Endothelial cell (in vitro differentiated cells): ENCODE results near the gene NOL4L. TPM values are rescaled to one million over a fixed set of nuclear protein-coding genes. Genes with fewer than 3 reads are reported as not detected.

Source experiments
- DNase-seq: peaks from one replicate; pipeline ENCODE4 v3.0.0; 2021; ENCODE audit warnings: low spot score
- H3K27ac Mint-ChIP-seq: one replicate; pipeline ENCODE4 v1.8.0; 2021; ENCODE audit warnings: mixed read lengths, inconsistent platforms; ENCODE audit not compliant: unreplicated experiment
- H3K27me3 Mint-ChIP-seq: one replicate; pipeline ENCODE4 v1.8.0; 2021; ENCODE audit warnings: mild to moderate bottlenecking, moderate library complexity, mixed read lengths, inconsistent platforms; ENCODE audit not compliant: unreplicated experiment
- H3K36me3 Mint-ChIP-seq: one replicate; pipeline ENCODE4 v1.8.0; 2021; ENCODE audit warnings: mild to moderate bottlenecking, low read depth, mixed read lengths, inconsistent platforms; ENCODE audit not compliant: unreplicated experiment
- H3K4me1 Mint-ChIP-seq: one replicate; pipeline ENCODE4 v1.8.0; 2021; ENCODE audit warnings: mild to moderate bottlenecking, mixed read lengths, inconsistent platforms; ENCODE audit not compliant: unreplicated experiment
- H3K4me3 Mint-ChIP-seq: one replicate; pipeline ENCODE4 v1.8.0; 2021; ENCODE audit warnings: mild to moderate bottlenecking, mixed read lengths, inconsistent platforms; ENCODE audit not compliant: unreplicated experiment
- H3K9me3 Mint-ChIP-seq: one replicate; pipeline ENCODE4 v1.8.0; 2021; ENCODE audit warnings: mixed read lengths, inconsistent platforms; ENCODE audit not compliant: unreplicated experiment
- total RNA-seq: library from RNA; stranded (reverse); fragmentation: NEBNext Ultra II Directional; extraction: Animal tissue kit (Norgen Biotek cat#: 25700); gene quantifications from one replicate; pipeline ENCODE4 v1.2.1, GENCODE V29; 2021; ENCODE audit not compliant: unreplicated experiment
- TF ChIP-seq, protein P1 (sequence below): fragments of 200-600 bp; sonication (generic); IDR thresholded peaks from one replicate; pipeline ENCODE4 v1.5.0; 2021; ENCODE audit warnings: antibody characterized with exemption; ENCODE audit not compliant: unreplicated experiment

Gene NOL4L
- total RNA-seq, 1 donor from 2014 or later, result 150 TPM

GRCh38 chr20:32585586-32586127 lies 524 bp upstream of the NOL4L start:
- peak overlapping the region; percentile 93 for H3K4me3 Mint-ChIP-seq
- peaks cover 9% of the 10 kb centered on the region for H3K4me1 Mint-ChIP-seq
- H3K36me3 Mint-ChIP-seq, result no peaks in the 10 kb centered on the region
- TF ChIP-seq, protein P1, sequence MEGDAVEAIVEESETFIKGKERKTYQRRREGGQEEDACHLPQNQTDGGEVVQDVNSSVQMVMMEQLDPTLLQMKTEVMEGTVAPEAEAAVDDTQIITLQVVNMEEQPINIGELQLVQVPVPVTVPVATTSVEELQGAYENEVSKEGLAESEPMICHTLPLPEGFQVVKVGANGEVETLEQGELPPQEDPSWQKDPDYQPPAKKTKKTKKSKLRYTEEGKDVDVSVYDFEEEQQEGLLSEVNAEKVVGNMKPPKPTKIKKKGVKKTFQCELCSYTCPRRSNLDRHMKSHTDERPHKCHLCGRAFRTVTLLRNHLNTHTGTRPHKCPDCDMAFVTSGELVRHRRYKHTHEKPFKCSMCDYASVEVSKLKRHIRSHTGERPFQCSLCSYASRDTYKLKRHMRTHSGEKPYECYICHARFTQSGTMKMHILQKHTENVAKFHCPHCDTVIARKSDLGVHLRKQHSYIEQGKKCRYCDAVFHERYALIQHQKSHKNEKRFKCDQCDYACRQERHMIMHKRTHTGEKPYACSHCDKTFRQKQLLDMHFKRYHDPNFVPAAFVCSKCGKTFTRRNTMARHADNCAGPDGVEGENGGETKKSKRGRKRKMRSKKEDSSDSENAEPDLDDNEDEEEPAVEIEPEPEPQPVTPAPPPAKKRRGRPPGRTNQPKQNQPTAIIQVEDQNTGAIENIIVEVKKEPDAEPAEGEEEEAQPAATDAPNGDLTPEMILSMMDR, result no peak
- H3K27ac Mint-ChIP-seq, result no peak overlapping the region
- no peaks in the 10 kb centered on the region for H3K9me3 Mint-ChIP-seq
- peaks cover 24% of the 10 kb centered on the region for H3K27me3 Mint-ChIP-seq
- no peak for DNase-seq

DNA sequence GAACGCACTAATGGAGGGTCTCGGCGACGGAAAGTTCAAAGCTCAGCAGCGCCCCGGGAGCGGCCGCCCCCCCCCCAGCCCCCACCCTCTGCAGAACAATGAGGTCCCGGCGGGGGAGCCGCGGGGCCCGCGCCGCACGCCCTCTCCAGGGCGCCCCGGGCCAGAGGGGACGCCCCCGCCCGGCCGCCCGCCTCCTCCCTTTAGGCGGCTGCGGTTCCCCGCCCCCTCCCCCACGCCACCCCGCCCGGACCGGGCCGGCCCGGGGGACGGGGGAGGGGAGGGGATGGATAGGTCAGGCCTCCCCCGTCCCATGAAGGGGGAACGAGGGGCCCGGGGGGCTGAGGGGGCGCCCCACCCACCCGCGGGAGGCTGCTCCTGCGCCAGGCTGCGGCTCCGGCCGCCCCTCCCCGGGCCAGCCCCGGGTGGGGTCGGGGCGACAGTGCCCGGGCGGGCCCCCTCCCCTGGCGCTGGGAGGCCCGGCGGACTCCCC lies 1.5 kb downstream of the NOL4L start:
- no peaks in the 10 kb centered on the region for H3K9me3 Mint-ChIP-seq
- H3K4me3 Mint-ChIP-seq, result no peak overlapping the region
- H3K36me3 Mint-ChIP-seq, result no peaks in the 10 kb centered on the region
- peak; percentile 29 for DNase-seq
- TF ChIP-seq, protein P1, result no peak
- H3K4me1 Mint-ChIP-seq, result peaks cover 9% of the 10 kb centered on the region
- H3K27ac Mint-ChIP-seq, result no peak overlapping the region
- peaks cover 26% of the 10 kb centered on the region for H3K27me3 Mint-ChIP-seq

DNA sequence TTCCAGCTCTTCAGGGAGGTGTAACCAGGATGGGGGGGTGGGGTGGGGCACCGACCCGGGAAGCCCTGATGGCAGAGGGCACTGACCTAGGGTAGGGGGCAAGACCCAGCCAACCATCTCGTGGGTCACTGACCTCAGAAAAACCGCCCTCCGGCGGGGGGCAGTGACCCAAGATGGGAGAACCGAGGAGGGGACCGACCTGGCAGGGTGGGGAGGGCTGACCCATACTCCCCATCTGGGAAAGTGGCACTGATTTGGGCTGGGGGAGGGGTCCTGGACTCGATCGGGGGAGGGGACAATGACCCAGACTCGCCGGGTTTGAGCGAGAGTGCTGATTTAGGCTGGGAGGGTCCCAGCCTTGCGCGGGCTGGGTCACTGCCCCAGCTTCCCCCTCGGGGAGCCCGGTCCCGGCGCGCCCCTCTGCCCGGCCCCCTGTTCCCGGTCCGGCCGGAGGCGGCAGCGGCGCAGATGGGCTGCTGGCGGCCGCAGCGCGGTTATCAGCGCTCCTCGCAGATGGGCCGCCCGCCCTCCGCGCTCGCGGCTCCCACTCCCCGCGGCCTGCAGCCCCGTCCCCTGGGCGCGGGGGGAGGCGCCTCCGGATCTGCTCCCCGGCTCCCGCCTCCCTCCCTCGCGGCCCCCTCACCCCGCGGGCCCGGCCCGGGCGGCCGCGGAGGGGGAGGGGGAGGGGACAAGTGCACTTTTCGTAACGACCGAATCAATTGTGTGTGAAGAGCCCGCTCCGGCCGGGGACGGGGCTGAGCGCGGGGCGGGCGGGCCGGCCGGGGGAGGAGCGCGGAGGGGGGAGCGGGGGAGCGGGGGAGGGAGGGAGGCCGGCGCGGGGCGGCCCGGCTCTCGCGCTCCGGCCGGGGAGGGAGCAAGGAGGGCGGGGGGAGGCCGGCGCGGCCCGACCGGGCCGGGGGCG lies 2.2 kb downstream of the NOL4L start:
- Mint-ChIP-seq H3K27me3 (peaks cover 25% of the 10 kb centered on the region), H3K36me3 (no peaks in the 10 kb centered on the region), H3K9me3 (no peaks in the 10 kb centered on the region), H3K4me1 (peaks cover 9% of the 10 kb centered on the region), H3K4me3 (no peak overlapping the region), H3K27ac (no peak overlapping the region)
- peak; percentile 51 for DNase-seq
- TF ChIP-seq, protein P1, result no peak

DNA sequence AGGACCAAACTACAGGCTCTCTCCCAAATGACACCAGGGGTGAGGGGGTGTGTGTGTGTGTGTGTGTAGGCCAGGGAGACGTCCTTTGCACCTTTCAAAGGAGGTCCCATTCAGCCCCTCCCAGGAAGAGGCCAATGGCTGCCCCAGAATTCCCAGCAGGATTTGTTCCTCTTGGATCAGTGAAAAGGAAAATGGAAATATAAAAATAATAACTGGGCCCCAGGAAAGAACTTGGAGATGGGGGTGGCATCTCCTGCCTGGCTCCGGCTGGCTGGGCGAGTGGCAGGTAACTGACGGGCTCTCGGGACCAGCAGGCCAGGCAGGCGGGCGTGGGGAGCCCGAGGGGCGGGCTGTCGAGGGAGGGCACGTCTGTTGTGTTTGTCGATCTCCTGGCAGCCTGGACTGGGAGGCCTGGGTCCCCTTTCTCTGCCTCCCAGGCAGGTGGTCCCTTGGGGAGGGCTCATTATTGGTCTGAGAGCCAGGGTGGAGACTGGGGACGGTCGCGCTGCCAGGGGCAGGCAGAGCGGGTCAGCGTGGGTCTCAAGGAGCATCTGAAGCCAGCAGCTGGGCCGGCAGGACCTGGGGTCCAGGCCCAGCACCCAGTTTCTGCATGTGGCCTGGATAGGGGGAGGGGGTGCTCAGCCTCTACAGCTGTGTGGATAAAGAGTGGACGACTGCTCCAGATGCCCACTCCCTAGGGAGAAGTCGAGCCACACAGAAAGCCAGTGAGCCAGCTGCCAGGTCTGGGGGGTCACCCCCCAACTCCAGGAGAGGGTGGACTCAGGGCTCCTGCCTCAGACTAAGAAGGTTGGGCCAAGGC lies 3.1 kb downstream of the NOL4L start:
- H3K27ac Mint-ChIP-seq, result no peak overlapping the region
- no peaks in the 10 kb centered on the region for H3K9me3 Mint-ChIP-seq

More for the DNA sequence above, 3.1 kb downstream of the NOL4L start:
- Mint-ChIP-seq H3K36me3 (no peaks in the 10 kb centered on the region), H3K4me1 (peaks cover 9% of the 10 kb centered on the region), H3K4me3 (peak overlapping the region; percentile 79), H3K27me3 (peaks cover 19% of the 10 kb centered on the region)
- TF ChIP-seq, protein P1, result no peak
- DNase-seq, result no peak
